ENCODE data around the gene SEM1. TPM values are rescaled to one million over a fixed set of nuclear protein-coding genes. Genes with fewer than 3 reads are reported as not detected.

The SEM1 gene
- total RNA-seq, 1 donor from 2014 or later = 50.8 TPM

DNA sequence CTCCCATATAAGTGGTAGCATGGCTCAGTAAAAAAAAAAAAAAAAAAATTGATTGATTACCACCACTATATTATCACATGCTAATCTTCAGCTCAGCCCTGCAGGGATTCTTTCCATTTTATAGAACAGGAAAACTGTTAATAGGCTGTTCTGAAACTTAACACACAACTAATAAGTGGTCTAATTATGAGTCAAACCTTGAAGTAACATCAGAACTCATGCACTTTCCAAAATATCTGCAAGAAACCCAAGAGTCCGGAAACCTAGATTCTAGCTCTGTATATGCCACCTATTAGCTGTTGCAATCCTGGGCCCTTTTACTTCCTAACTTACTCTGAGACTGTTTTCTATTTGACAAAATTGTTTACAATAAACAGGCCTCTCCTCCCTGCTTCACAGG, 23.9 kb downstream of the SEM1 start:
- Mint-ChIP-seq H3K4me1 (ENCODE audit: low read depth, unreplicated experiment) (peaks cover 3% of the 10 kb centered on the region), H3K27me3 (ENCODE audit: low read depth, unreplicated experiment) (no peaks in the 10 kb centered on the region), H3K27ac (ENCODE audit: unreplicated experiment) (no peak overlapping the region), H3K9me3 (ENCODE audit: unreplicated experiment) (no peaks in the 10 kb centered on the region), H3K4me3 (ENCODE audit: unreplicated experiment) (no peak overlapping the region), H3K36me3 (ENCODE audit: low read depth, unreplicated experiment) (peaks cover 26% of the 10 kb centered on the region)
- H3K79me2 ChIP-seq (ENCODE audit: insufficient read depth, low read length) = peaks cover 20% of the 10 kb centered on the region
- no peak overlapping the region for H2AFZ ChIP-seq (ENCODE audit: low read depth, low read length)
- H4K20me1 ChIP-seq (ENCODE audit: insufficient read depth, low read length) = peaks cover 36% of the 10 kb centered on the region
- H3K4me2 ChIP-seq (ENCODE audit: low read length) = no peak overlapping the region
- H3K27me3 ChIP-seq (ENCODE audit: insufficient read depth, low read length) = no peaks in the 10 kb centered on the region
- H3K9ac ChIP-seq (ENCODE audit: low read length) = no peak overlapping the region
- H3K4me3 ChIP-seq (ENCODE audit: insufficient read depth, low read depth, low read length) = no peak overlapping the region
- H3K27ac ChIP-seq (ENCODE audit: low read depth, low read length) = no peak overlapping the region
- no peaks in the 10 kb centered on the region for H3K9me3 ChIP-seq (ENCODE audit: insufficient read depth, low read depth, low read length)
- no peaks in the 10 kb centered on the region for H3K4me1 ChIP-seq (ENCODE audit: insufficient read depth, low read length)
- no peak for TF ChIP-seq EZH2 (IDR thresholded peaks at IDR 0.05; ENCODE audit: insufficient read depth, low read length)
- FAIRE-seq = no peak
- no peak for DNase-seq (ENCODE audit: low read depth)
- H3K36me3 ChIP-seq (ENCODE audit: insufficient read depth, low read length) = no peaks in the 10 kb centered on the region

DNA sequence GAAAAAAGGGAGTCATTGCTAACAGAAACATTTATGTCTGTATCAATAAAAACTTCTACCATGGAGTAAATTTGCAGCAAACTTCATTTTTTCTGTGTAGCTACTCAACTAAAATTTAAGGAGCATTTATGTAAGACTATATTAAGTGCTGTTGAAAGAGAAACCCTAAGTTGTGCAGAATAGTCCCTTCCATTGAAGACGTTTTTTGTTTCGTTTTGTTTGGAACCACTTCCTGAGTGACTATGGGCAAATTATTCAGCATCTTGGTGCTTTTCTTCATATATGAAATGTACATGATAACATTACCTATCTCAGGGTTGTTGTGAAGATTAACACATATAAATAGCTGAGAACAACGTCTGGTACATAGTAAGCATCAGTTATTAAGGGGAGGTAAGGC, 24.3 kb downstream of the SEM1 start:
- Histone ChIP-seq H3K79me2 (ENCODE audit: insufficient read depth, low read length) (peaks cover 17% of the 10 kb centered on the region), H3K9me3 (ENCODE audit: insufficient read depth, low read depth, low read length) (no peaks in the 10 kb centered on the region)
- FAIRE-seq = no peak

DNA sequence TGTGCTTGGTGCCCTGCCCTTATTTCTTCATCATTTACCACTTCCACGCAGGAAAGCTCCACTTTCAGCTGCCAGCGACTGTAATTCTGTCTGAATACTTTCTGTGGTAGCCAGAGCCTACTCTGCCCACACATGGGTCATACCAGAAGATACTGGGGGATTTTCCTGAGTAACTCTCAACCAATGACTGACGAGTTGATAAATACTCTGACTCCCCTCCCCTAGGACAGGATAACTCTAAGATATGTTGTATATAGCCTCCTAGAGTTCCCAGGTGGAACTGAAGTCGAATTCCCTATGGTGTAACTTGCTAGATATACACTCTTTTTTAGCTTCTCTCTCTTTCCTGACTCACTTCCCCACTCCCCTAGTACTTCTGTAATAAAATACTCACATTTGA, 29.8 kb downstream of the SEM1 start:
- Histone ChIP-seq H3K9ac (ENCODE audit: low read length) (no peak overlapping the region), H2AFZ (ENCODE audit: low read depth, low read length) (no peak overlapping the region), H3K4me3 (ENCODE audit: insufficient read depth, low read depth, low read length) (no peak overlapping the region), H4K20me1 (ENCODE audit: insufficient read depth, low read length) (peaks cover 27% of the 10 kb centered on the region), H3K4me1 (ENCODE audit: insufficient read depth, low read length) (no peaks in the 10 kb centered on the region), H3K36me3 (ENCODE audit: insufficient read depth, low read length) (no peaks in the 10 kb centered on the region), H3K9me3 (ENCODE audit: insufficient read depth, low read depth, low read length) (no peaks in the 10 kb centered on the region), H3K27ac (ENCODE audit: low read depth, low read length) (no peak overlapping the region), H3K4me2 (ENCODE audit: low read length) (no peak overlapping the region), H3K27me3 (ENCODE audit: insufficient read depth, low read length) (no peaks in the 10 kb centered on the region), H3K79me2 (ENCODE audit: insufficient read depth, low read length) (peaks cover 3% of the 10 kb centered on the region)
- Mint-ChIP-seq H3K27ac (ENCODE audit: unreplicated experiment) (peak overlapping the region; percentile 51), H3K27me3 (ENCODE audit: low read depth, unreplicated experiment) (no peaks in the 10 kb centered on the region), H3K4me1 (ENCODE audit: low read depth, unreplicated experiment) (peaks cover 5% of the 10 kb centered on the region), H3K9me3 (ENCODE audit: unreplicated experiment) (no peaks in the 10 kb centered on the region), H3K4me3 (ENCODE audit: unreplicated experiment) (no peak overlapping the region), H3K36me3 (ENCODE audit: low read depth, unreplicated experiment) (peaks cover 19% of the 10 kb centered on the region)
- FAIRE-seq (no peak), DNase-seq (ENCODE audit: low read depth) (no peak)
- no peak for TF ChIP-seq CTCF (IDR thresholded peaks at IDR 0.05; ENCODE audit: insufficient read depth, low read depth, low read length)
- TF ChIP-seq EZH2 (IDR thresholded peaks at IDR 0.05; ENCODE audit: insufficient read depth, low read length) = no peak

More for the DNA sequence above, 24.3 kb downstream of the SEM1 start:
- Mint-ChIP-seq H3K4me3 (ENCODE audit: unreplicated experiment) (no peak overlapping the region), H3K9me3 (ENCODE audit: unreplicated experiment) (no peaks in the 10 kb centered on the region), H3K36me3 (ENCODE audit: low read depth, unreplicated experiment) (peaks cover 25% of the 10 kb centered on the region), H3K27me3 (ENCODE audit: low read depth, unreplicated experiment) (no peaks in the 10 kb centered on the region), H3K4me1 (ENCODE audit: low read depth, unreplicated experiment) (peaks cover 3% of the 10 kb centered on the region), H3K27ac (ENCODE audit: unreplicated experiment) (no peak overlapping the region)
- Histone ChIP-seq H3K27me3 (ENCODE audit: insufficient read depth, low read length) (no peaks in the 10 kb centered on the region), H3K4me1 (ENCODE audit: insufficient read depth, low read length) (no peaks in the 10 kb centered on the region), H3K36me3 (ENCODE audit: insufficient read depth, low read length) (no peaks in the 10 kb centered on the region), H2AFZ (ENCODE audit: low read depth, low read length) (no peak overlapping the region), H3K4me3 (ENCODE audit: insufficient read depth, low read depth, low read length) (no peak overlapping the region), H3K4me2 (ENCODE audit: low read length) (no peak overlapping the region), H3K9ac (ENCODE audit: low read length) (no peak overlapping the region), H3K27ac (ENCODE audit: low read depth, low read length) (no peak overlapping the region), H4K20me1 (ENCODE audit: insufficient read depth, low read length) (peaks cover 35% of the 10 kb centered on the region)
- no peak for DNase-seq (ENCODE audit: low read depth)
- no peak for TF ChIP-seq EZH2 (IDR thresholded peaks at IDR 0.05; ENCODE audit: insufficient read depth, low read length)
- TF ChIP-seq CTCF (IDR thresholded peaks at IDR 0.05; ENCODE audit: insufficient read depth, low read depth, low read length) = no peak
